Raji (cell line): Measurements from ENCODE around the gene TARS2.

ENCODE experiments used
- POLR2A ChIP-seq: IDR thresholded peaks from 2 replicates; pipeline ENCODE4 v1.6.1; 2011; ENCODE audit warnings: low read depth, low read length, control low read depth; ENCODE audit not compliant: insufficient read depth

TARS2 gene

GRCh38 chr1:150548632-150549495 lies 61.6 kb downstream of the TARS2 start, which contains the start of gene ADAMTSL4:
ADAMTSL4 (plus strand) TSS chr1:150549408; CDS start chr1:150552289, 2,881 bp downstream.
- TF ChIP-seq POLR2A: no peak

DNA sequence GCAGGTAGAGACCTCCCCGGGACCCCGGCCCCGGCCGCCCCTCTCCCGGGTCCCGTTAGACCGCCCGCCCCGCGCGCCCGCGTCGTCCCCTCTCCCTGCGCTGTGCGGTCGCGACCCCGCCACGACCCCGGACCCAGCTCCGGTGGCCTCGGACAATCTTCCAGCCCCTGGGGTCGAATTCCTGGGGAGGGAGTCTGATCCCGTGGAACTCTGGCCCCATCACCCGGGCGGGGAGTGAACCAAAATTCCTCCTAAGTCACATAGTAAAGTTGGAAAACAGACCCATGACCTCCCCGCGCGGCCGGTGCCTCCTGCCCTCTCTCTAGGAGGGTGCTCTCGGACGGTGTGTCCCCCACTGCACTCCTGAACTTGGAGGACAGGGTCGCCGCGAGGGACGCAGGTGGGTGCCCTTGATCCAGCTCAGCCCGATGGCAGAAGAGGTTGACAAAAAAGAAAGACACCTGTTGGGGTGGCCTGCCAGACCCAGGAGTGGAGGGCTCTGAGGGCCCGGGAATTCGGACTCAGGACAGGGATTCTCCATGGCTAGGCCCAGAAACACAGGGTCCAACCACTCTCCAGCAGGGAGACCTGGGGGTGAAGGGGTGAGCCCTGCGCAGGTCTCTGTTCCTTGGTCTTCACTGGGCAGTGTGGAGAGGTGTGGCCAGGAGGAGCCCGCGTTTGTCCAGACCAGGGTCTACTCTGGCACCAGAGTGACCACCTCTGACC lies 62.4 kb downstream of the TARS2 start:
- TF ChIP-seq POLR2A: no peak

DNA sequence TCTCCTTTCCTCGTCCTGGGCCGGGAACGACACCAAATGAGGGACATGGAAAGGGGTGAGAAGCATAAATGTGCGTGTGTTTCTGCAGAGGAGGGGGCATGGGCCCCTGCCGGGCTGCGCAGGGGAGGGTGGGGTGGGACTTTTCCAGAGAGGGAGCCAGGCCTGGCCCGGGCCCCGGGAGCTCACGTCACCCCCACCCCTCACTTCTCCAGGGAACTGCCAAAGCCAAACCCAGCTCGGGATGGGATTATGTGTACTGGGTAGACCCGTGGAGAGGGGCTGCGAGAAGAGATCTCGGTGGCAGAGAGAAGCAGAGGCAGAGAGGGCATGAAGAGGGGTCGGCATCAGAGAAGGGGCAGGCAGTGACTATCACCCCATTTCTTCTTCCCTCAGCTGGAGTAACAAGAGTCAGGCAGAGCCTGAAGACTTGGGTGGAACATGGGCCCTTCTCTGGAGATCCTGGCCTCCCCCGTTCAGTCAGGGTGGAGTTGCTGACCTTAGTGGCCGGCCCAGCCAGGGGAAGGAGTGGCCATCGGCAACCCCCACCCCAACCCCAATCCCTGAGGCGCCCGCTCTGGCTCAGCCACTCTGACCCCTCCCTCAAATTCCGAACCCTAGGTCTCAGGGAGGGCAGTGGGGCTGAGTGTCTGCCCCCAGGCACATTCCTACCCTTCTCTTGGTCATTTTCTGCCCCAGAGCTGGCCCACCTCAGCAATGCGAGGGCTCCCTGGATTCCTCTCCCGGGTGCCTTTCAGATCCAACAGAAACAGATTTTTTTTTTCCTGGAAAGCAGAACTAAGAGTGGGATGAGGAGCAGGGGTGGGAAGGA lies 63.2 kb downstream of the TARS2 start:
- TF ChIP-seq POLR2A: no peak

GRCh38 chr1:150551051-150551783 lies 64.0 kb downstream of the TARS2 start:
- TF ChIP-seq POLR2A: no peak

GRCh38 chr1:150551784-150552127 lies 64.5 kb downstream of the TARS2 start:
- no peak for TF ChIP-seq POLR2A

DNA sequence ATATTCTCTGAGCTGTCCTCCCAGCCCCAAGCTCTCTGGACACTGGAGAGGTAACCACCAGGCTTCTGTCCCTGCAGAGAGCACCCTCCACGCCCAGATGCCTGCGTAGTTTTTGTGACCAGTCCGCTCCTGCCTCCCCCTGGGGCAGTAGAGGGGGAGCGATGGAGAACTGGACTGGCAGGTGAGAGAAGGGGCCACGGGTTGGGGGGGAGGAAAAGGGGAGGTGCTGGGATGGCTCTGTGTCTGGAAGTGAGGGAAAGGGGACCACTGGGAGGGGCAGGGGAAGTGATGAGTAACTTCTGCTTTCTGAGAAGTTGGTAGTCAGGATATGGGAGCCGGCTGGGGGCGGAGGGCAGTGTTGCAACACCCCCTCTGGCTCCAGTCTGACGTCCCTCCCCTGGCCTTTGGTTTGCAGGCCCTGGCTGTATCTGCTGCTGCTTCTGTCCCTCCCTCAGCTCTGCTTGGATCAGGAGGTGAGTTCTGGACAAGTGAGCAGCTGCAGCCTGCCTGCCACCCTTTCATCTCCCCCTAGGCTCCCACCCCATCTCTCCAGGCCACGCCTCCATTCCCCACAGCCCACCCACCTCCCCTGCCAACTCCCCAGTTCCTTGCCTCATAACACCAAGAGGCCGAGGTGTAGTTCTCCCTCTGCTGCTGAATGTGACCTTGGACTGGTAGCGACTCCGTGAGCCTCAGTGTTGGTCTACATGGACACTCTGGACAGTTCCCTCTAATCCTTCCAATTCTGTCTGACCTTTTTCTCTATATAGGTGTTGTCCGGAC lies 65.1 kb downstream of the TARS2 start:
- TF ChIP-seq POLR2A: no peak

DNA sequence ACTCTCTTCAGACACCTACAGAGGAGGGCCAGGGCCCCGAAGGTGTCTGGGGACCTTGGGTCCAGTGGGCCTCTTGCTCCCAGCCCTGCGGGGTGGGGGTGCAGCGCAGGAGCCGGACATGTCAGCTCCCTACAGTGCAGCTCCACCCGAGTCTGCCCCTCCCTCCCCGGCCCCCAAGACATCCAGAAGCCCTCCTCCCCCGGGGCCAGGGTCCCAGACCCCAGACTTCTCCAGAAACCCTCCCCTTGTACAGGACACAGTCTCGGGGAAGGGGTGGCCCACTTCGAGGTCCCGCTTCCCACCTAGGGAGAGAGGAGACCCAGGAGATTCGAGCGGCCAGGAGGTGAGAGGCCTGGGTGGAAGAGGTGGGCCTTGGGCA lies 65.7 kb downstream of the TARS2 start:
- no peak for TF ChIP-seq POLR2A

- TF ChIP-seq POLR2A: no peak
Observed at GRCh38 chr1:150553392-150554085, 66.3 kb downstream of the TARS2 start.

DNA sequence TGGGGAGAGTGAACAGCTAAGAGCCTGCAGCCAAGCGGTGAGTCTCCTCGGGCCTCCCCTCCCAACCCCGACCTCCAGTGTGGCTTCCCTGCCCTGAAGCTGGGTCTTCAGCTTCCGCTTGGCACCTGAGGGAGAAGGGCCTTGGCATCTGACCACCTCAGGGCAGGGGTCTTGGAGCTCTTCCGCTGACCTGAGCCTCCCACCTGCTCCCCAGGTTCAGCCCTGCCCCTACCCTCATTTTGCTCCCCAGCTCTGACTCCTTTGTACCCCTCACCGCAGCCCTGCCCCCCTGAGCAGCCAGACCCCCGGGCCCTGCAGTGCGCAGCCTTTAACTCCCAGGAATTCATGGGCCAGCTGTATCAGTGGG lies 66.8 kb downstream of the TARS2 start:
- no peak for TF ChIP-seq POLR2A

GRCh38 chr1:150555198-150555970 lies 68.2 kb downstream of the TARS2 start:
- TF ChIP-seq POLR2A: no peak

GRCh38 chr1:150555971-150556865 lies 69.0 kb downstream of the TARS2 start:
- TF ChIP-seq POLR2A: no peak
